ENCODE data around the gene ACADS. TPM values are rescaled to one million over a fixed set of nuclear protein-coding genes. Genes with fewer than 3 reads are reported as not detected.

The ACADS gene
- total and polyA plus RNA-seq, 5 donors = 34.2 to 68.0 (median 47.1) TPM

- DNase-seq (no peak), ATAC-seq (no peak)
- H3K4me3 ChIP-seq (ENCODE audit: low read length) = no peak overlapping the region
- H3K9me3 ChIP-seq (ENCODE audit: control insufficient read depth, low read length) = no peaks in the 10 kb centered on the region
- H3K27me3 ChIP-seq (ENCODE audit: control insufficient read depth, insufficient read depth) = no peaks in the 10 kb centered on the region
- H3K4me1 ChIP-seq (ENCODE audit: control insufficient read depth, insufficient read depth, low read length) = peaks cover 5% of the 10 kb centered on the region
- 88% methylated on average over 11 of the region's 11 CpGs for WGBS
- intact Hi-C loops (cut with DNase I) = no loop called here
- no peak overlapping the region for H3K27ac ChIP-seq (ENCODE audit: low read length)
These were observed 45.5 kb downstream of the ACADS start for GRCh38 chr12:120771097-120771496.

DNA sequence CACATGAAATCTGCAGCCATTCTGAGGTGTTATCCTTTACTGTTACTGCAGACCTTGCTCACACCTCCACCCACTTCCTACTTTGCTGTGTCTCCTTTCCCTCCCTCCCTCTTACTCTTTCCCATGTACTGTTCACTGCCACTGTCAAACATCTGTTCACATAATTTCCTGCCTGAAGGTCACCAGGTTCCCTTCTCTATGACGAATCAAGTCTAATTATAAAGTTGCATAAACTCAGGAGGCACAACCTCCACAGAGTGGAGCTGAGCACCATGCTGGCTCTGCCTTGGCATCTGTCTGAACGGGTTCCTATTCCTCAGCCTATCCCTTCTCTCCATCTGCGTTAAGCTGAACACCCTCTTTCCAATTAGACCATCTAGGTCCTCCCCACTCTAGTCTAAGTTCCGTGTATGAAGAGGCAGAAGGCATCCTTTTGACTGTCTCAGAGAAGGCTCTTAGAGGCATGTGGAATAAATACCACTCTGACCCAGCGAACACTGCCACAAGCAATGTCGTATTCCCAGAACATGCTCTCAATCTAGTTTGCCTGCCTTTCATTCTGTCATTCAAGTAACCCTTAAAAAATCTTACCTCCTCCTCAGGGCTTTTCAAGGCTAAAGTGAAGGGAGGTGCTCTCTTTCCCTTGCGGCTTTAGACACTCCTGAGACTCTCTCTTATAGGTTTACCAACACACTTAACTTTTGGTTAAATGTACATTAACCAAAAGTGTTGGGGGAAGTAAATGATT is 48.7 kb downstream of the ACADS start:
- WGBS = 76% methylated on average over 7 of the region's 7 CpGs
- intact Hi-C loops (cut with DNase I) = no loop called here
- H3K9me3 ChIP-seq (ENCODE audit: control insufficient read depth, low read length) = no peaks in the 10 kb centered on the region
- ATAC-seq (peak in 1 of 2 donors; percentile 39), DNase-seq (no peak)
- no peaks in the 10 kb centered on the region for H3K27me3 ChIP-seq (ENCODE audit: control insufficient read depth, insufficient read depth)
- no peak overlapping the region for H3K4me3 ChIP-seq (ENCODE audit: low read length)
- peaks cover 5% of the 10 kb centered on the region for H3K4me1 ChIP-seq (ENCODE audit: control insufficient read depth, insufficient read depth, low read length)
- H3K27ac ChIP-seq (ENCODE audit: low read length) = no peak overlapping the region

- 68% methylated on average over 7 of the region's 7 CpGs for WGBS
- Histone ChIP-seq H3K4me1 (ENCODE audit: control insufficient read depth, insufficient read depth, low read length) (peaks cover 5% of the 10 kb centered on the region), H3K9me3 (ENCODE audit: control insufficient read depth, low read length) (no peaks in the 10 kb centered on the region), H3K27ac (ENCODE audit: low read length) (no peak overlapping the region), H3K27me3 (ENCODE audit: control insufficient read depth, insufficient read depth) (no peaks in the 10 kb centered on the region), H3K4me3 (ENCODE audit: low read length) (no peak overlapping the region)
- intact Hi-C loops (cut with DNase I) = no loop called here
- ATAC-seq (peak; percentile 55 to 69), DNase-seq (no peak)
These were observed 50.4 kb downstream of the ACADS start for GRCh38 chr12:120775862-120776552.

DNA sequence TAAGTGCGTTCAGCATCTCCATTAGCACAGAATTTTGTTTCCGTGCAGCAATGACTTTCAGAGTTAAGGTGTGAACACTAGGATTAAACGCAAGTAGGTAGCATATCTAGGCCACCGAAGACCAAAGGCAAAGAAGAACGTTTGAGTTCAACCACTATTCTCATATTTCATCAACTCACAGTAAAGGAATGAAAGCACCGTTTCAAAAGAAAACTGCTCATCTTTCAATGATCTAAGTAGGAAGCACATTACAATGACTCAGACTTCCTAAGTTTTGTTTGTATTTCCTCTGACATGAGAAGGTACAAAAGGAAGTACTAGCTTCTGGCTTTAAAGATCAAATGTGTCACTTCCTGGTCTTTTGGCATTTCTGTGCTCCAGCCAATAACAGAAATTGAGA is 57.6 kb downstream of the ACADS start:
- ATAC-seq = peak in 1 of 2 donors; percentile 63
- H3K9me3 ChIP-seq (ENCODE audit: control insufficient read depth, low read length) = no peaks in the 10 kb centered on the region
- H3K27me3 ChIP-seq (ENCODE audit: control insufficient read depth, insufficient read depth) = no peaks in the 10 kb centered on the region
- no peak for DNase-seq
- 62% methylated on average over 6 of the region's 6 CpGs for WGBS
- H3K4me1 ChIP-seq (ENCODE audit: control insufficient read depth, insufficient read depth, low read length) = peaks cover 3% of the 10 kb centered on the region
- intact Hi-C loops (cut with DNase I) = no loop called here
- H3K4me3 ChIP-seq (ENCODE audit: low read length) = no peak overlapping the region
- H3K27ac ChIP-seq (ENCODE audit: low read length) = no peak overlapping the region

- Histone ChIP-seq H3K4me1 (ENCODE audit: control insufficient read depth, insufficient read depth, low read length) (peaks cover 3% of the 10 kb centered on the region), H3K9me3 (ENCODE audit: control insufficient read depth, low read length) (no peaks in the 10 kb centered on the region), H3K27me3 (ENCODE audit: control insufficient read depth, insufficient read depth) (no peaks in the 10 kb centered on the region), H3K4me3 (ENCODE audit: low read length) (no peak overlapping the region), H3K27ac (ENCODE audit: low read length) (no peak overlapping the region)
- intact Hi-C loops (cut with DNase I) = no loop called here
- 95% methylated on average over 3 of the region's 3 CpGs for WGBS
- no peak for DNase-seq
- ATAC-seq = no peak
These were observed 59.2 kb downstream of the ACADS start for GRCh38 chr12:120784804-120785203.

- H3K4me1 ChIP-seq (ENCODE audit: control insufficient read depth, insufficient read depth, low read length) = peaks cover 3% of the 10 kb centered on the region
- no peak for DNase-seq
- 88% methylated on average over 3 of the region's 3 CpGs for WGBS
- no peak overlapping the region for H3K27ac ChIP-seq (ENCODE audit: low read length)
- H3K4me3 ChIP-seq (ENCODE audit: low read length) = no peak overlapping the region
- intact Hi-C loops (cut with DNase I) = no loop called here
- H3K9me3 ChIP-seq (ENCODE audit: control insufficient read depth, low read length) = no peaks in the 10 kb centered on the region
- H3K27me3 ChIP-seq (ENCODE audit: control insufficient read depth, insufficient read depth) = no peaks in the 10 kb centered on the region
- ATAC-seq = no peak
These were observed 62.3 kb downstream of the ACADS start for GRCh38 chr12:120787889-120788288.

Other genes starting within 250 kb of the ACADS start
- 100 to 1,000 TPM; 164 to 299 (median 224) TPM for gene DYNLL1, start 229.7 kb upstream of the ACADS start, total RNA-seq
- gene DYNLL1, start 229.7 kb upstream of the ACADS start, polyA plus RNA-seq = 350 TPM
- 10 to 100 TPM; 26.2 to 30.6 (median 27.6) TPM for gene COQ5, start 196.7 kb upstream of the ACADS start, total RNA-seq
- 40.5 TPM for gene COQ5, start 196.7 kb upstream of the ACADS start, polyA plus RNA-seq
- gene RNF10, start 191.5 kb upstream of the ACADS start, total RNA-seq = 100 to 1,000 TPM; 235 to 259 (median 237) TPM
- gene RNF10, start 191.5 kb upstream of the ACADS start, polyA plus RNA-seq = 281 TPM
- gene POP5, start 144.4 kb upstream of the ACADS start, total RNA-seq = 10 to 100 TPM; 31.4 to 48.4 (median 41.5) TPM
- 54.1 TPM for gene POP5, start 144.4 kb upstream of the ACADS start, polyA plus RNA-seq
- gene CABP1, start 85.2 kb upstream of the ACADS start, total RNA-seq = 1 to 10 TPM in 3 of 4 donors, under 1 TPM in 1; 0.89 to 4.0 (median 2.0) TPM
- gene CABP1, start 85.2 kb upstream of the ACADS start, polyA plus RNA-seq = 3.0 TPM
- 100 to 1,000 TPM; 157 to 257 (median 193) TPM for gene MLEC, start 38.7 kb upstream of the ACADS start, total RNA-seq
- 93.6 TPM for gene MLEC, start 38.7 kb upstream of the ACADS start, polyA plus RNA-seq
- 10 to 100 TPM; 15.7 to 17.8 (median 16.7) TPM for gene UNC119B, start 15.4 kb upstream of the ACADS start, total RNA-seq
- 7.0 TPM for gene UNC119B, start 15.4 kb upstream of the ACADS start, polyA plus RNA-seq
- 10 to 100 TPM; 30.9 to 32.4 (median 31.7) TPM for gene SPPL3, start 178.5 kb downstream of the ACADS start, total RNA-seq
- 10.9 TPM for gene SPPL3, start 178.5 kb downstream of the ACADS start, polyA plus RNA-seq